CD4-positive, alpha-beta T cell treated with Interleukin-21 for 1 hour (primary cell): Measurements from ENCODE around the gene TMEM272.

Experiments used
- DNase-seq: peaks from one replicate; pipeline ENCODE4 v3.0.0-alpha.2; 2020

TMEM272 gene, protein sequence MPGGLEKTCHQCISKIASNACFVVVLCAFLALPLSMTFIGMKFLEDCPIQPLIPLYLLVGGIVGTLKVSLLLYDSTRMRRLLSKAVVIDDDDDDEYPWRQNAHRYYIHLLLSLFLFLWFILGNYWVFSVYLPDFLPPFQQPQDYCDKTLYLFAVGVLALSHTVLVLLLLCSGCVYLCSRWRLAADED

DNA sequence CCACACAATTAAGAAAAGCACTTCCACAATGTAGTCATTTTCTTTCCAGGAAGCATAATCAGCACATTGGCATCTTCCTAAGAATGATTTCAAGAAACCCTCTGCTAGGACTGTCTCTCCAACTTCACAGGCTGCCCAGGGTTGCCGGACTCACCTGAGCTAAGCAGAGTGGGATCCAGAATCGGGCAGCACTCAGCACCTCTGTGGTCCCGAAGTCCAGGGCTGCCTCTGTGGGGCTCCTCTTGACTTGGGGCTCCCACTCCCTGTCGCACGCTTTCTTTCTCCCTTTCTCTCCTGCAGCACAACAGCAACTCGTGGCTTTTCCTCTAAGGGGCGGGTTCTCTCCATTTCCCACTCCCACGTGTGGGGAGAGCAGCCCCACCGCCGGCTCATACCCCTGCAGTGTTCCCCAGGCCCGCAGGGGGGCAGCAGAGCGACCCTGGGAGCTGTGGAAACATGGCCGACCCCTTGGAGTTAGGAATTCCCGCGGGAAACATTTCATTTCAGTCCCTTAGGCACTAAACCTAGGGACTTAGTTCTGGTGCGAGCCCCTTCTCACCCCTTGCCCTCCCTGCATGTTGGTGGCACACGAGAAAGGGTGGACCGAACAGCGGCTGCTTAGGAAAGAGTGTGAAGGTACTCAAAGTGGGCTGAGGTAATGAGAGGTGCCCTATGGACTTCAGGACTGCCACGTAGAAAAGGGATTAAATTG, at the start of gene TMEM272:
TMEM272 (minus strand) TSS at position 316 of the 712 bp plus-strand sequence. CDS start 6,647 bp downstream, outside the sequence.
- peak; percentile 51 for DNase-seq

- DNase-seq, result no peak
Observed at GRCh38 chr13:51894239-51894638, 49.3 kb upstream of the TMEM272 start.

GRCh38 chr13:51892657-51893056, 47.7 kb upstream of the TMEM272 start:
- no peak for DNase-seq

GRCh38 chr13:51887468-51887867, 42.5 kb upstream of the TMEM272 start:
- no peak for DNase-seq

- no peak for DNase-seq
Observed at GRCh38 chr13:51885651-51886050, 40.7 kb upstream of the TMEM272 start.

DNA sequence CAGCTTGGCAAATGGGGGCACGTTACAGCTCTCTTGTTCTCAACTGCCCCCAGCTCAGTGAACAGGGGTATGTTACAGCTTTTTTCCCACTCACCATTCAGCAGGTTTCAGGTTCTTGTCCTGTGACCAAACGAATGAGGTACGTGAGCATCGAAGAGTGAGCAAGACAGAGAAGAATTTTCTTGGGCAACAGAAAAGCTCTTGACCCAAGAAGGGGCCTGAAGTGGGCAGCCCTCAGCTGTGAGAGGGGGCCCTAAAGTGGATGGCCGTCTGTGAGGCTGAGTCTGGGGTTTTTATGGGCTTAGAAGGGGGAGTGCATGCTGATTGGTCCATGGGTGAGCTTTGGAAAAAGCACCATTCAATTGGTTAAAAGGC, 38.2 kb upstream of the TMEM272 start:
- DNase-seq, result no peak

- no peak for DNase-seq
Observed at GRCh38 chr13:51882570-51883225, 37.7 kb upstream of the TMEM272 start.

GRCh38 chr13:51881296-51881695, 36.3 kb upstream of the TMEM272 start:
- no peak for DNase-seq

- no peak for DNase-seq
Observed at GRCh38 chr13:51879133-51879532, 34.2 kb upstream of the TMEM272 start.

- DNase-seq, result no peak
Observed at GRCh38 chr13:51874651-51875050, 29.7 kb upstream of the TMEM272 start.

GRCh38 chr13:51873837-51874236, 28.9 kb upstream of the TMEM272 start:
- no peak for DNase-seq

GRCh38 chr13:51873117-51873798, 28.3 kb upstream of the TMEM272 start:
- DNase-seq, result no peak

- no peak for DNase-seq
Observed at GRCh38 chr13:51870616-51871015, 25.6 kb upstream of the TMEM272 start.

DNA sequence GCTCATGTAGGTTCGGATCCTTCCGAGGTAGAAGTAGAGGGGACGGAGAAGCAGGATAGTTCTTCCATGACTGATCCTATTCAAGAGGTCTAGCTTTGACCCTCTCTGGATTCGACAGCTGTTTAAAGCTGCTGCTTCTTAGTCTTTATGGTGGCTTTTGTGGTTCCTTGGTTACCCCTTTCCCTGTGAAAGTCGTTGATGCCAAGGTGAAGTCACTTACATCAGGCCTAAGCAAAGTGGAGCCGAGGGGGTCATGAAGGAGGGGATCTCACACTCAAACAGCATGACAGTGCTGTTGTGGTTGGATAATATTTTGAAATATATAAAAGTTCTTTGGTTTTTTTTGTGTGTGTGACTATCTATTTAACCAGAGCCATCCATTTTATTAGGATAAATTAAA, 24.9 kb upstream of the TMEM272 start:
- no peak for DNase-seq

DNA sequence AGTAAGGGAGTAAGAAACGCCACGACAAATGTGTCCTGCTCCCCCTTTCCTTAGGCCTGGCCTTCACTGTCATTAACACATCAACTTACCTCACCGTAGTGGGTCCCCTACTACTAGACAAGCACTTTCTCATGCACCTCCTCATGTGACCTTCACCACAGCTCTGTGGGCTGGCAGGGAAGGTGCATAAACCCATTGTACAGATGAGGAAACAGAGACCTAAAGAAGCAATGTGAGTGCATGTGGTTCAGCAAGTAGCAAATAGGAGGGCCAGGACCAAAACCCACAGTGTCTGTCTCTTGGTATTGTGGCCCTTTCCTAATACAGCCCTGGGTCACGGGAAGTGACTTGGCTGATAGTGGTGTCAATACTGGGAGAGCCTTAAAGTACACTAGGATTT, 22.1 kb upstream of the TMEM272 start:
- DNase-seq, result no peak

- DNase-seq, result no peak
Observed at GRCh38 chr13:51865838-51866237, 20.9 kb upstream of the TMEM272 start.

- no peak for DNase-seq
Observed at GRCh38 chr13:51862957-51863356, 18.0 kb upstream of the TMEM272 start.

GRCh38 chr13:51861723-51862300, 16.8 kb upstream of the TMEM272 start, which contains the start of gene CCDC70:
Gene CCDC70, plus strand, starts transcription at chr13:51861969. Its CDS starts 3,443 bp downstream, at chr13:51865412.
- no peak for DNase-seq

DNA sequence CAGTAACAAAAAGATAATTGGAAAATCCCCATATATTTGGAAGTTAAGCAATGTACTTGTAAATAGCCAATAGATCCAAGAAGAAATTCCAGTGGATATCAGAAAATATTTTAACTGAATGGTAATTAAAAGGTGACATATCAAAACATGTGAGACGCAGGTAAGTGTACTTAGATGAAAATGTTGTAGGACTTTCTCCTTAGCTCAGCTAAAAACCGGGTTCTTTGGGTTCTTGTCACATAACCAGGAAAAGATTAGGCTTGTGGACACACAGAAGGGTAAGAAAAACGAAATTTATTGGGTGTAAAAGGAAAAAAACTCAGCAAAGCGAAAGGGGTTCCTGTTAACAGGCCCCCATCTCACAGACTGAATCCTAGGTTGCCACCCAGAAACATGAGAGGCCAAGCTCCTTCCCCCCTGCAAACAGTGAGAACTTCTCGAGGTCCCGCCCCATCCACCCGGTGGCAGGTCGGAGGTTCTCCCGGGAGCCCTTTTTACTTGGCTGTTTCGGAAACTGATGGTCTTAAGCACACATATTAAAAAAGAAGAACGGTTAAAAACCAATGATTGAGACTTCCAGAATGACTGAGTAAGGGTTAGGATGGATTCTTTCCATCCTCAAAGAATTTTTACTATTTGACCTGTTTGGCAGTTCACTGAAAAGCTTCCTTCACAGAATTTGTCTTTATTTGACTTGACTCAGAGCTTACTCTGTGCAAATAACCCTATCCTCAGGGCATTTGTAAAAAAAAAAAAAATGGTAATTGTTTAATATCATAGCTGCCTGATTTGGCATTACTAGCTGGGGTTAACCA, 13.7 kb upstream of the TMEM272 start:
- no peak for DNase-seq

GRCh38 chr13:51856998-51857397, 12.0 kb upstream of the TMEM272 start:
- DNase-seq, result no peak

GRCh38 chr13:51856027-51856736, 11.2 kb upstream of the TMEM272 start:
- DNase-seq, result no peak
